Hypothalamus (tissue), 51 donors: Measurements from ENCODE around the gene NONO.
"Not testable (repeated sequence)": the region's sequence is repeated elsewhere in the genome, so short reads cannot be mapped to it uniquely, and the experiment has no call there.

Experiments
- DNase-seq, 51 donors: peaks; one replicate each; lab custom pipeline; 2025; lab: John Stamatoyannopoulos, UW

NONO gene

DNA sequence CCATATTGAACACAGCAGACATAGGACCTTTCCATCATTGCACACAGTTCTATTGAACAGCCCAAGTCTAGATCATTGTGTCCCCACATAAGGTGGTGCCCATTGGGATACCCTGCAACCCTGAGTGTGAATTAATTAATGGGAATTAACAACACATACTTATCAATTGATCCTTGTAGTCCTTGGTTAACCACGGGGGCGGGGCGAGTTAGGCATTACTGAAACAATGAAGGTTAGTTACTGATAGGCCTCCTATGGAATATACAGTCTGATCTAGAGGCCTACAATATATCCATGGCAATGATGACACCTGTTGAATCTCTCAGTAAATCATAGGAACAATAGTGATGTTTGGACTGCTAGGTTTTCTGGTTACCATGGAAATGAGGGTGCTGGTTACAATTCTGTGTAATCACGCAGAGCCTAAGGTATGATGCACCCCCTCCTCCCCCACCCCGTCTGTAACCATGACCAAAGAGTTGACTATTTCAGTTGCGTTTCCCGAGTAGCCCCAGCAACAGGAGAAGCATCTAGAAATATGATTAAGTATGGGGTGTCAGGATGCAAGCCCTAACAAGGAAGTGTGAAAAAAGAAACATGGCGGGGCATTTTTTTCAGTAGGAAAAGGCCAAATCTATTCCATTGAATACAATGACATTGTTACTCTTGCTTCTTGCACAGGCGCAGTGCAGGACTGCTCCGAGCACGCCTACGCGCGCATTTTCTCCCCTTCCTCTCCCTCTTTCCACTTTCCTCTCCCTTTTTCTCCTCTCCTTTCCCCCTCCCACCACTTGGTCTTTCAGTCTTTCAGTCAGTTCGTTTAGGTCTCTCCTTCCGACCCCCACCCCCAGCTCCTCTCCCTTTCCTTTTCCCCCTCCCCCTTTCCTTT is 677 bp upstream of the NONO start:
- DNase-seq = peak in 2 of 51 donors; percentile 39 to 54

DNA sequence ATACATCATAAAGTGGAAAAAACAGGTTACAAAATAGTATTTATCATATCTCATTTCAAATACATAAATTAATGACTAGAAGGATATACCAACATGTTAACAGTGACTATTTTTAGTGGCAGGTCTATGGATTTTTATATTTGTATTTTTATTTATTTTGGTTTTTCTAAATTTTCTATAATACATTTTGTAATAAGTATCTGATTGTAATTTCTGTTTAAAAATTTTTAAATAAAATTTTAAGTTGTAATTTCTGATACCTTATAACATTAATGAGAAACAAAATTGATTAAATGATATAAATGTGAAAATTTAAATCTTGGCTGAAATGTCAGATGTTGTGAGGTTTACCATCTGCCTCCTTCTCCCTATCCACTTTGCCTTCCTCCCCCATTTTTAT is 2.5 kb downstream of the NONO start:
- DNase-seq = no peak

DNA sequence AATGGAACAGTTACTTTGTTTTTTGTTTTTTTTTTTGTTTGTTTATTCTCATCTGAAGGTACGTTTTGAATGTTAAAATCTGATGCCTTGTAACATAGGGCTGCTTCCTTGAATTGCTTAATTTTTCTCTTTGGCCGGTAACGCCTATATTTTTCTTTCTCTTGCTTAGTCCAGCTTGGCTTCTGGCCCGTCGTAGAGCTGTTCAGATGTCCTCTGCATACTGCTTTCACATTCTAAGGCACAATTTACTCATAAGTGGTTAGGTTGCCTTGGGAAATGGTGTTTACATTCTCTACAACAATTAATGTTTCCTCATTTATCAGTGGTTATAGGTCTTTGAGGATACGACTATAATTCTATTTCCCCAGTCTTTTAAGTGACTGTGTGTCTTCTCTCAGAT is 7.9 kb downstream of the NONO start:
- DNase-seq = no peak

- no peak for DNase-seq
These were observed 9.4 kb downstream of the NONO start for GRCh38 chrX:71292669-71293365.

DNA sequence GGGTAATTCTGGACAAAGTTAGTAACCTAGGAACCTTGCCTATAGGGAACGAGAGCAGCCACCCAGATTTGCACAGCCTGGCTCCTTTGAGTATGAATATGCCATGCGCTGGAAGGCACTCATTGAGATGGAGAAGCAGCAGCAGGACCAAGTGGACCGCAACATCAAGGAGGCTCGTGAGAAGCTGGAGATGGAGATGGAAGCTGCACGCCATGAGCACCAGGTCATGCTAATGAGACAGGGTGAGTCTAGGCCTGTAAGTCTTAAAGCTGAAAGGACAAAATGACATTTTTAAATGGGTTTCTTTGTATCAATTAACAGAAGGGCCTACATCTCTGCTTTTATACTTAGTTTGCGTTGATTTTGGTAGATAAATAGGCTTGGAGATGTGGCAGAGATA is 13.4 kb downstream of the NONO start:
- no peak for DNase-seq

DNA sequence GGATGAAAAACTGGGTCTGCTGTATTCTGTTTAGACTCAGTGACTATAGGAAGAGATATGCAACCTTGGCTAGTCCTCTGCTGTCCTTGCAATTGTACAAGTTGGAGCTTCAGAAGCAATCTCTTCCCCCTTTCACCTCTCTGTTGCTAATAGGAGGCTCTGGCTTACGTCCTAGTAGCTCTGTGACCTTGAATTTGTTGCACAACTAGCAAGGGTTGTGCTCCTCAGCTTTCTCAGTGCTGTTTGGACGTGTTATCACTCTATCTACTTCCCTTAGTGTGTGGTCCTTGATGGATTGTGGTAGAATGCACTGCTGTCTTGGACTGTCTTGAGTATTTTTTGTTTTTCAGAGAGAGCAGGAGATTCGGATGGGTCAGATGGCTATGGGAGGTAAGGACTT is 14.7 kb downstream of the NONO start:
- DNase-seq = no peak

DNA sequence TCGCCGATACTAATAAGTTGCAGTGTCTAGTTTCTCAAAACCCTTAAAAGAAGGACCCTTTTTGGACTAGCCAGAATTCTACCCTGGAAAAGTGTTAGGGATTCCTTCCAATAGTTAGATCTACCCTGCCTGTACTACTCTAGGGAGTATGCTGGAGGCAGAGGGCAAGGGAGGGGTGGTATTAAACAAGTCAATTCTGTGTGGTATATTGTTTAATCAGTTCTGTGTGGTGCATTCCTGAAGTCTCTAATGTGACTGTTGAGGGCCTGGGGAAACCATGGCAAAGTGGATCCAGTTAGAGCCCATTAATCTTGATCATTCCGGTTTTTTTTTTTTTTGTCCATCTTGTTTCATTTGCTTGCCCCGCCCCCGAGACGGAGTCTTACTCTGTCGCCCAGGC is 16.6 kb downstream of the NONO start:
- DNase-seq = not testable (repeated sequence)

DNA sequence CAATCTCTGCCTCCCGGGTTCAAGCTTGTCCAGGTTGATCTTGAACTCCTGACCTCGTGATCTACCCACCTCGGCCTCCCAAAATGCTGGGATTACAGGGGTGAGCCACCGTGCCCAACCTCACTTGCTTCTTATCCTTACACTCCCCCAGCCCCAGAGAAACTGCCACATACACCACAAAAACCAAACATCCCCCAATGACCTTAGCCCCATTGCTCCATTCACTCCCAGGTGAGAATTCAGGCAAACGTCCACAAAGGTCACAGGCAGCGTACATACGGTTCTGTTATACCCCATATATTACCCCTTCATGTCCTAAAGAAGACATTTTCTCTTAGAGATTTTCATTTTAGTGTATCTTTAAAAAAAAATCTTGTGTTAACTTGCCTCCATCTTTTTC is 17.1 kb downstream of the NONO start:
- not testable (repeated sequence) for DNase-seq

- DNase-seq = peak in 2 of 51 donors; percentile 0
These were observed 17.9 kb downstream of the NONO start, which contains the start of gene ITGB1BP2 for GRCh38 chrX:71301195-71301924. TSS of gene ITGB1BP2 (plus strand) at chrX:71301750. CDS start at chrX:71301807, 57 bp downstream.

DNA sequence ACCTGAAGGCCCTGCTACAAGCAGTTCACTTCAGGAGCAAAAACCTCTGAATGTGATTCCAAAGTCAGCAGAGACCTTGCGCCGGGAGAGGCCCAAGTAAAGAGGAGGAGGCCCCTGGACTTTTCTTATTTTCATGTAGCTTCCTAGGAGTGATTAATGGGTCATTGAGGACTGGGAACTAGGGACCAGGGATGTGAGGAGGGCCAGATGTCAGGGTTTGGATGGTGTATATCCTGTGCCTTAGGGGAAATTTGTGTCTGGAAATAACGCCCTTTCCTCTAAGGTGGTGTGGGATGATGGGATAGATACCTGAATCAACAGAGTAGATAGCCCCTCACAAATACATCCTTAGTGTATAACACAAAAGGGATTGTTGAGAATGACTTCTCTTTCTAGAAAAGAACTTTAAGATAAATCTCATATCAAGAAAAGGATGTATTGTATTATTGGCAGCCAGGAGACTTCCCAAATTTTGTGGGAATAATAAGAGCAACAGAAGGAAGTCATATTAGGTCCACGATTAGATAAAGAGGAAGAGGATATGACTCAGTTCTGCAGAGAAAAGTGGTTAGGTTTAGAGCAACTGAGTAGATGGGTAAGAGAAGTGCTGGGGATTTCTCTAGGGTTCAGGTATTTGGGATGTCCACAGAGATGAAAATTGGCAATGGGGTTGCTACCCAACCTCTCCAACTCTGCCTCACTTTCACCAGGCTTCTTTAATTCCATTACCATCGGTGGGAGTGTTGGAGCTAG is 19.2 kb downstream of the NONO start:
- no peak for DNase-seq

- no peak for DNase-seq
These were observed 21.1 kb downstream of the NONO start for GRCh38 chrX:71304561-71304960.

DNA sequence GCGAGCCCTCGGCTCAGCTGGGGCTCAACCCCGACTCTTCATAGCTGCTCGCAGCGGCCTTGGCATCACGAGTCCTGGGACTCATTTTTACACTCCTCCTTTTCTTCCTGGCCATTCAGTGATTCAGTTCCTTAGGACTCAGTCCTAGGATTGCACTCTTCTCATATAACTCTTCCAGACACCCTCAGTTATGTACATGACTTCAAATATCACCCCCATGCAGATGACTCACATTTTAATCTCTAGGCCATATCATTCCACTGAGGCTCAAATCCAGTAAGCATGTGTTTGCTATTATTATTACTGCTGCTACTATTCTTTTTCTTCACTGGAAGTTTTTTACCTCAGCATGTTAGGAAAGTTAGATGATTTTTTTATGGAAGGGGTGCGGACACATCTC is 32.5 kb downstream of the NONO start:
- no peak for DNase-seq

DNA sequence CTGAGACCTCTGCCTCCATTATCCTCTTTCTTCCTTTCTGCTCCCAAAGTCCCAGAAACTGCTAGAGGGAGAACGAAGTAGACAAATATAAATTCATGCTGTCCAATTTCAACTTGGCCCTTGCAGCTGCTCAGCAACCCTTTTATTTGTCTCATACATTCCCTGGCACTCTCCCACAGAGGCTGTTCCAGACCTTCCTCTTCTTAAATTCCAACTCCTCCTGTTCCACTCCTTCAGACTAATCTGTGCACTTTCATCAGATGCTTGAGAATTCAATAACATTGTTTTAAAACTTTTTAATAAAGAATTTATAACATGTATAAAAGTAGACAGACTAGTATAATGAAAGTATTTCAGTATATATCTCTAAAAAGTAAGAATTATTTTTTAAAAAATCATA is 33.5 kb downstream of the NONO start:
- DNase-seq = not testable (repeated sequence)

- DNase-seq = no peak
These were observed 36.7 kb downstream of the NONO start for GRCh38 chrX:71320126-71320525.

- DNase-seq = no peak
These were observed 38.3 kb downstream of the NONO start for GRCh38 chrX:71321731-71322130.

GRCh38 chrX:71324452-71324851 is 41.0 kb downstream of the NONO start:
- not testable (repeated sequence) for DNase-seq

- DNase-seq = no peak
These were observed 43.0 kb downstream of the NONO start for GRCh38 chrX:71326394-71326793.

GRCh38 chrX:71349151-71349665 is 65.8 kb downstream of the NONO start:
- not testable (repeated sequence) for DNase-seq

DNA sequence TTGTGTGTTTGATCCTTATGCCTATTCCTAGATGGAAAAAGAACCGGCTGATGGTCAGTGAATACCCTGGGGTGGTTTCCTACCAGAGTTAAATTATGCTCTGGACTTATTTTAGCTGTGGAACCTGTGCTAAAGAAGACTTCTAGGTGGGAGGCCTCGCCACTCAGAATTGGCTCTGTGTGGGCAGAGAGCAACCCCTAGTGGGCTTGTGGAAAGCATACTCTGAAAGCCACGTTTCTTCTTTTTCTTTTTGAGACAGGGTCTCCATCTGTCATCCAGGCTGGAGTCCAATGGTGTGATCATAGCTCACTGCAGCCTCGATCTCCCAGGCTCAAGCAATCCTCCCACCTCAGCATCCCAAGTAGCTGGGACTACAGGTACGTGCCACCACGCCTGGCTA is 66.4 kb downstream of the NONO start:
- not testable (repeated sequence) for DNase-seq
